Measurements from ENCODE around the gene MEFV.
A peak's percentile ranks its signal among the peaks of the same experiment; 100 is the strongest.

MEFV gene

DNA sequence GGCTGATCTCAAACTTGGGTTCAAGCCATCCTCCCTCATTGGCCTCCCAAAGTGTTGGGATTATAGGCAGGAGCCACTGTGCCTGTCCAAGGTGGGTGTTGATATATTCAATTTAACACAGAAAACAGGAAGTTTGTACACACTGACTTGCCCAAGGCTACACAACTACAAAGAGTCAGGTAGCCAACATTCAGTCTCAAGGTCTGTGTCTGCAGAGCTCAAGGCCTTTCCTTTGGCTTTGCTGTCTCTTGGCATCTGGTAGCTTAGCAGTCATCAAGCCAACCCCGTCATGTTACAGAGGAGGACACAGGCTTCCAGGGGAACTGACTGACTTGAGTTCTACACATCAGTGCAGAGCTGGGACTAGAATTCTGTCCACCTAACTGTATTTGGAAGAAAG, 11.9 kb upstream of the MEFV start:
- no peak for DNase-seq (ENCODE audit: low read depth)

DNA sequence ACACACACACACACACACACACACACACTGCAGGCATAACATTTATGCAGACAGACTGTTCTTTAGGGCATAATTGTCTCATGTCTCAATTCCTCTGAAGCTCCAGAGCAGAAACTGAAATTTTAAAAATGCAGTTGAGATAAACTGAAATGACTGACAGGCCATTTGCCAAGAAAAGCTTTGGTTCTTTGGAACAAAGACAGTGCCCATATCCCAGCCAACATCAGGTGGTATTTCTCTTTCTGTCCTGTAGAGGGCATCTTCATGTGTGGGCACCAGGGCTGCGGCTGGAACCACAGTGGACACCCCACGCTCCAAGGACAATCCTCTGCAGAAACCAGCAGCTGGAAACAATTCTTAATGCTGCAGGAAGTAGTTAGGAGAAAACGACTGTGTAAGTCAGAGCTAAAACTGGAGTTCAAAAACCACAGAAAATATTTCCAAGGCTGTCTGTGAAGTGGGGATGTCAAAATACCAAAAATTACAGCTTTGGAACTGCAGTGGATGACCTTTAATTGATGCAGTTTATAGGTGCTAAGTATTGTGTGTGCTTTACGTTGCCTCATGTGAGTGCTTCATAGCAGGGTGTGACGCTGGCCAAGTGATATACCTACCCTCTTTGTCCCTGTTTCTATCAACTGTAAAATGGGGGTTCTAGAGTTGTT, 10.6 kb upstream of the MEFV start:
- DNase-seq (ENCODE audit: low read depth) = no peak

DNA sequence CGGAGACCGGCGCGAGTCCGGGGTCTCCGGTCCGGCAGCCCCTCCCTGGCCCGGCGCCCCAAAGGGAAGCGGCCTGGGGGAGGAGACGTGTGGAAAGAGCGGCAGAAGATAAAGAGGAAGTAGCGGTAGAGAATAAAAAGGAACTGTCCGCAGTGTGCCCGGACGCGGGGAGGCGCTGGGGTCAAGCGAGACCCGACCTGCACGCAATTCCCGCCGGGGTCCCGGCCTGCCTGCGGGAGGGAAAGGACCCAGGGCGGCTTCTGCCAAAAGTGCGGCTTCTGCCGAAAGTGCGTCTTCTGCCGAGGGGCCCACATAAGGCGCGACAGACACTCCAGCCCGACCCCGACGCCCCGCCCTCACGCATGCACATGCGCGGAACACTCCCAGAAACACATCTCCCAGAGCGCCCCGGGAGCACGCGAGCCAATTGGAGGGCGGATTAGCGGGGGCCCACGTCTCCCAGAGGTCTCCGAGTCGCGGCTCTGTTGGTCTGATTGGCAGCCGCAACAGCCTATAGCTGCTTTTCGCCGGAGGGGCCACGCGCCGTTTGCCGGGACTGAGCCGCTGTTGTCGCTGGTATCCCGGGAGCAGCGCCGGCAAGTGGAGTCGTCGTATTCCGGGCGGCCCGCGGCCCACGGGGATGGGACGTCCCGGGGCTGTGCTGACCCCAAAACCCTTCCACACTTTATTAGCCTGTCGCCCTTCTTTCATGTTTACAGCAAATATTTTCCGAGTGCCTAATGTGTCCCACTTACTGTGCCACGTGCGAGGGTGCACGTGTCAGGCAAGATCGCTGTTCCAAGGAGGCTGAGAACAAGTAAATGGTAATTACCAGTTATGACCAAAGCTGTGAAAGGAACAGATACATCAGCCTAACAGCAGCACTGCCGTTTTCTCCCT, 8.0 kb upstream of the MEFV start:
- peak; percentile 87 for DNase-seq (ENCODE audit: low read depth)

DNA sequence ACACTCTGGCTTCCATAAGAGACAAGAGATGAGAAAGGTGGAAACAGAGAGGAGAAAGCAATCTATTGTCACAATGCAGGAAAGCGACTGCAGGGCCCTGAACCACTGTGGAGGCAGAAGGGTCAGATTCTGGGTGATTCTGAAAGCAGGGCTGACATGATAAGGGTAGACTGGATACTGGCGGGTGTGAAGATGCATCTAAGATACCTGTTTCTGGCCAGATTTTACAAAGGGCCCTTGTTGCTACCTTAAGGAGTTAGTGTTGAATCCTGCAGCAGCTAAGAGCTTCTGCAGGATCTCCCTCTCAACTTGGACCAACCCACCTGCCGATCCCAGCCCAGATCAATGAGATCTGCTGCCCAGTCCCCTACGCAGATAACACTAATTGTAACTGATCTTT, 6.1 kb upstream of the MEFV start:
- no peak for DNase-seq (ENCODE audit: low read depth)

DNA sequence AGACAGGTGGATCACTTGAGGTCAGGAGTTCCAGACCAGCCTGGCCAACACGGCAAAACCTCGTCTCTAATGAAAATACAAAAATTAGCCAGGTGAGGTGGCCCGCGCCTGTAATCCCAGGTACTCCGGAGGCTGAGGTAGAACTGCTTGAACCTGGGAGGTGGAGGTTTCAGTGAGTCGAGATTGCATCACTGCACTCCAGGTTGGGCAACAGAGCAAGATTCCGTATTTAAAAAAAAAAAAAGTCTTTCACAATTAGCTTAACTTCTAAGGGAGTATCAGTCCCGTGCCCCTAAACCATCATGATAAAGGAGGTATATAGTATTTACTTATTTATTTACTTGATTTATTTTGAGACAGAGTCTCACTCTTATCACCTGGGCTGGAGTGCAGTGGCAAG, 3.4 kb upstream of the MEFV start:
- DNase-seq (ENCODE audit: low read depth) = no peak

DNA sequence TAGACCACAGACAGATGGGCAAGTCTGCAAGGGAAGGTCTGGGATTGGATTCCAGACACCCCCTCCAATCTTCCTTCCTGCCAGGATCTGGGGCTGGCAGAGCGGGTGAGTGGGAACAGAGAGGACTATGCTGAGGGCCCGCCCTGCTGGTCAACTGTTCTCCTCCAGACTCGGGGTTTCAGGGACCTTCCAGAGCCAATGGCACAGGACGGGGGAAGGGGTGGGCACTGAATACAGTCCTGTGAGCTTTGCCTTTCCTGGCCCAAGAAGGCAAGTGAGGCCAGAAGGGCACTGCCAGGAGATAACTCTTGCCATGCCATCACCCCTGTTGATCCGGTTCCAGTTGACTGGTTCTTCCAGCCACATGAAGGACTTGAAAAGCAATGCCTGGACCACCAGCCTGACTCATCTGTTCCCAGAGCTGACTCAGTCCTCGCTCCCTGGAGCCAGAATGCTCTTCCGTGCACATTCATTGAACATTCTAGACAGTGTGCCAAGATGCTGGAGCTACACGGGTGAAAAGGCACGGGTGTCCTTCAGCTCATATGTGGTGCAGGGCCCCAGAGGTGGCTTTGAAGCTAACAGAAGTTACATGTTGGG, 533 bp upstream of the MEFV start:
- DNase-seq (ENCODE audit: low read depth) = no peak

DNA sequence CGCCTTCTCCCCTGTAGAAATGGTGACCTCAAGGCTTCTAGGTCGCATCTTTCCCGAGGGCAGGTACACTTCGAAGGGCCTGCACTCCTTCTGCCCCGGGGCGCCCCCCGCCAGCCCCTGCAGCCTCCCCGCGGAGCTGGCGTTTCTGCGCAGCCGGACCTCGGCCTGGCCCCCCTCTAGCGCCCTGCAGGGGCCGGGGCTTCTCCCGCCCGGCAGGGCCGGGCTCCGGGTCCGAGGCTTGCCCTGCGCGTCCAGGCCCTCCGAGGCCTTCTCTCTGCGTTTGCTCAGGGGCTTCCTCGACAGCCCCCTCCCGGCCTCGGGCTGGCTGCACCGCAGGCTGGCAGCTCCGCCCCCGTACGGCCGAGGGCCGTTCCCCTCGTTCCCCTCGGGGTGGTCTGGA, 2.1 kb downstream of the MEFV start:
- no peak for DNase-seq (ENCODE audit: low read depth)

DNA sequence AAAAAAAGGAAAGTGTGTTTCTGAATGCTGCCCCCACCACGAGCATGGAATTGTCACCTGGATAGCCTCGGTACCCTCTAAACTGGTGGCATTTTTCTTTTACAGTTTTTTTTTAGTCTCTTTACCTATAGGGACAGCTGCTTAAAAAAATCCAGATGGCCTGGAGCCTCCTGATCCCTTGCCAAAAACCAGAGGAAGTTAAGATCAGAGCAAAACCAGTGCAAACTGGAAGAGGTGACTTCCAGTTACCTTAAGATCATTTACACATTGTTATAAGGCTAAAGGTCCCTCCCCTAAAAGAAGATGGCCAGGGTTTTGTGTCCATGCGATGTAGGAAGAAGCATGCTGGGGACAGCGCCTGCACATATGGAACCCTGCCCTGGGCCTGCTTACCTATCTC, 3.5 kb downstream of the MEFV start:
- no peak for DNase-seq (ENCODE audit: low read depth)

DNA sequence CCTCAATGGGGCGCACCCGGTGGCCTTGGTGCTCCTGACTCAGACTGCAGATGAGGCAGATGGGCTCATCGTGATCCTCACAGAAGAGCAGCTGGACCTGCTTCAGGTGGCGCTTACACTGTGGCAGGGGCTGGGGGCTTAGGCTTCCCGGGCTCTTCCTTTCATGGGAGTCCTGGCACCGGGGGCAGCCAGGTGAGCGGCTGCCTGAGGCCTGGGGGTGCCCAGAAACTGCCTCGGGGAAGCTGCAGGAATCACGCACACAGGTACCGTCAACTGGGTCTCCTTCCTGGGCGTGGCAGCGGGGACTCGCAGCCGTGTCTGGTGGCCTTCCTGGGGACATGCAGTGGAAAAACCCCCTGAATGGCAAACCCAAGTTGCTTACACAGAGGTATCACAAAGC, 7.0 kb downstream of the MEFV start:
- no peak for DNase-seq (ENCODE audit: low read depth)

DNA sequence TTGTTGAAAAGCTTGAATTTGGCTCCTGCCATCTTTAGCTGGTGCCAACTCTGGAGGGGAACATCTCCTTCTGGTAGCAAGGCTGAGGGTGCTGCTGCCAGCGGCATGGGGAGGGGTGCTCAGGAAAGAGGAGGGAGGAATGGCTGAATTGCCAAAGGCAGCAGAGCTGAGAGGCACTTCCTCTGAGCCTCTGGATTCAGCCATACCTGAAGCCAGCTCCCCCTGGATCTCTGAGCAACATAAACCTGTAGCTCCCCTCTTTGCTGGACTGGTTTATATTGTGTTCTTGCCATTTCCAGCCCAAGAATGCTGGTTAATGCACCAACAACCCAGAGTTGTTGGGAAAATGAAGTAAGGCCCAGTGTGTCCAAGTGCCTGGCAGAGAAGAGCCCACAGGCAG, 7.4 kb downstream of the MEFV start:
- DNase-seq (ENCODE audit: low read depth) = no peak

DNA sequence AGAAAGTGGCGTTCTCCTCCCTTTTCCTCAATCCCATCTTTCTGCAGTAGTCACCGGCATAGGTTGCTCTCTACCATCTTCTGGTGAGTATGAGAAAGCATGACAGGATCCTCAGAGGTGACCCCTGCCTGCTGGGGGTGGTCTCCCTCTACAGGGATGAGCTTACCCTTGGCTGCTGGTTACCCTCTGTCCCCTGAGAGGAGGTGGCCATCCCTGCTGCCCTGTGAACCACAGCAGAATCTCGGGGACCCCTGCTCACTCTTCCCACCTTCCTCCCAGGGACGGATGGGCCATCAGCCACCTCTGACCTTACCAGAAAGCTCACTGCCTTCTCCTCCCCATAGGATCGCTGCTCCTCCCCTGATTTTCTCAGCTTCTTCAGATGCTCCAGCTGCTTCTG, 7.8 kb downstream of the MEFV start:
- no peak for DNase-seq (ENCODE audit: low read depth)

DNA sequence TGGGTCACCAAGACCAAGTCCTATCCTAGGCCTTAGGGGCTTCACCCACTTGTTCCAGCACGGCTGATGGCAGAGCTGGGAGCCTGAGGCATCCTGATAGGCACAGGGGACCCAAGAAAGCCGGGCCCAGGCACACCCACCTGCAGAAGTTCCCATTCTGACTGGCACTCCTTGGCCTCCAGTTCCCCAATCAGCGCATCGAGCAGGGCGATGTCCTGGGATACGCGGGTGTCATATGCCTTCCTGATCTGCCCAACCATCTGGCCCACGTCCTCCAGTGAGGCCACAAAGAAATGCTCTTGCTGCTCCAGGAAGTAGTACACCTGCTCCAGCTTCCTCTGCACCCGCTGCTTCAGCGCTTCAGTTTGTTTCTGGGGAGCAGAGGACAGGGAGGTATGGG, 9.6 kb downstream of the MEFV start:
- DNase-seq (ENCODE audit: low read depth) = no peak

DNA sequence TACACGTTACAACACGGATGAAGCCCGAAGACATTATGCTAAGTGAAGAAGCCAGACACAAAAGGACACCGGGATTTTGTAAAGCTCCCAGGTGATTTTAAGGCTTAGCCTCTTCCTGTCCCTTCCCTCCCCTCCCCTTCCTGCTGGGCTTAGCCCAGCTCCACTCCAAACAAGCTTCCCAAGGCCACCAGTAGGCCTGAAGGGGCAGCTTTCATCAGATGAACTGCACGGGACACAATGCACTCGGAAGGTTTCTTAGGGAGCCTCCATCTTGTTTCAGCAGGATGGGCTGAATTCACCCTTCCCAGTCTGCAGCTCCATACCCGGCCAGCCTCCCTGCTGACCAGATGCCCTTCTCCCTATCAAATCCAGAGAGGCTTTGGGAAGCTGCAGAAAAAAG, 10.4 kb downstream of the MEFV start:
- DNase-seq (ENCODE audit: low read depth) = no peak

DNA sequence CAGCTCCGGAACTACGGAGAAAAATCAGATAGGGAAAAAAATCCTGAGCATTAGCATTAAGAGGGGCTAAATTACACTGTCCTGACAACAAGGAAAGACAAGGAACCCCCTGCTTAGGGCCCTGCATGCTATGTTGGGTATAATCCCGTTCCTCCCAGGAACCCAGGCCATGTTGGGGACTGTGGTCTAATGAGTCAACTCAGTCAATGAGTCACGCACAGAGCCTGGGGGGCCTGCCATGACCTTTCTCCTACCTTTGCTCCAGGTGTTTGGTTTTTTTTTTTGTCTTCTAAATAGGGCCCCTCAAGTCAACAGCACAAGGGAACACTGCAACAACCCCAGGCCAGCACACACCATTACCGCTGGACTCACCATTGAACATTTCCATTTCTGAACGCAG, 12.6 kb downstream of the MEFV start:
- no peak for DNase-seq (ENCODE audit: low read depth)

DNA sequence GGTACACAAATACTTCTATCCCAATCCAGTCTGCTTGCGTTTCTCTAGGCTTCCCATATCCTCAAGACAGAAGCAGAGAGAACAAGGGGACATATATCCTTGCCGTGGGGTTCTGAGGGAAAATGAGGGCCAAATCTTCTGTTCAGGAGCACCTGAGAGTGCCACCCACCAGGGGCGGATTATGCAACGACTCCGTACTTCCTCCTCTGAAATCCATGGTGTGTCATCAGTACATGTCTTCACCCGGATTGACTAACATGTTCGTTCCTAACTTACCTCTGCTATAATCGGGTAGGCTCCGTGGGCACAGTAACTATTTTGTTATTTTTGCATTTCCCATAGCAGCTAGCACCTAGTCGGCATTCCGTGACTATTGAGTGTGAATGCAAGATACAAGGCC, 13.7 kb downstream of the MEFV start:
- no peak for DNase-seq (ENCODE audit: low read depth)

DNA sequence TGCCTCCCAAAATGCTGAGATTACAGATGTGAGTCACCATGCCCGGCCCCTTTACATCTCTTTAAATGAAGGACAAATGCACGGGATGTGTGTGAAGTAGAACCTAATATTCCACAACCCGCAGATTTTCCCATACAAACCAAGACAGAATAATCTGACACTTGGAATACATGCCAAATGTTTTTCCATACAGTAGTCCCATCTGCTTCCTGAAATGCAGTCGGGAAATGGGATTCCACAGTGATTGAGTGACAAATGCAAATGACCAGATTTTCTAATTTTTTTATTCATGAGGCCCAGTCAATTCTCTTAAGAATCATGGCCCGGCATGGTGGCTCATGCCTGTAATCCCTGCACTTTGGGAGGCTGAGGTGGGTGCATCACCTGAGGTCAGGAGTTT, 14.7 kb downstream of the MEFV start:
- DNase-seq (ENCODE audit: low read depth) = no peak

DNA sequence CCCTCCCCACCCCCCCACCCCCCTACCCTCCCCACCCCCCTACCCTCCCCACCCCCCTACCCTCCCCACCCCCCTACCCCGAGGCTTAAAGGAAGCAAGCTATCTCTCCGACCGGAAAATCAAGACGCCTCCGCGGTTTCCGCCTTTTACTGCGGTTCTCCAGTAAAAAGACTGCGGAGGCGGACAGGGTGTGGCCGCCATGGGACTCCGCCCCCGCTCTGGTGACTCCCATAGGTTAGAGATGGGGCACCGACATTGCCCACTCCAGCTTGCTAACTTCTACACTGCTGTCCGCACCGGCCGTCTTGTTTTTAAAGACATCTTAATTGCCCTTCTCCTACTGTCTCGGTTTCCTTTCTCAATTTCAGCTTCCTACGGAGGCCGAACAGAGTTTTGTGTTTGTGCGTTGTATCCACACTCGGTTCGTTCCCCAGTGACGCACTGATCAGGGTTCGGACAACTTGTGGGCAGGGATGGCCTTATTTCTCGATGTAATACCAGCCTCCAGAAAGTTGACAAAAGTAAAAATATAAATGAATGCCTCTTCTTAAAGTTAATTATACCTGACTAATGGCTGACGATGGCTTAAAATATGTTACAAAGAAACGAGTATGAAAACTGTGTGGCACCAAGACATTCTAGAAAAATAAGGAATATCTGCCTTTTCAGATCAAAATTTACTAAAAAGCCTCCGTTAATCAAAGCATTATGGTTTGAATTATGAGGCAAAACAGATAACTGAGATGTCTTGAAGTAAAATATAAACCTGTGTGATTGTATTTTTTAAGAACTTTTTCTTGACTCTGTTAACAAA, 20.4 kb downstream of the MEFV start:
- no peak for DNase-seq (ENCODE audit: low read depth)

DNA sequence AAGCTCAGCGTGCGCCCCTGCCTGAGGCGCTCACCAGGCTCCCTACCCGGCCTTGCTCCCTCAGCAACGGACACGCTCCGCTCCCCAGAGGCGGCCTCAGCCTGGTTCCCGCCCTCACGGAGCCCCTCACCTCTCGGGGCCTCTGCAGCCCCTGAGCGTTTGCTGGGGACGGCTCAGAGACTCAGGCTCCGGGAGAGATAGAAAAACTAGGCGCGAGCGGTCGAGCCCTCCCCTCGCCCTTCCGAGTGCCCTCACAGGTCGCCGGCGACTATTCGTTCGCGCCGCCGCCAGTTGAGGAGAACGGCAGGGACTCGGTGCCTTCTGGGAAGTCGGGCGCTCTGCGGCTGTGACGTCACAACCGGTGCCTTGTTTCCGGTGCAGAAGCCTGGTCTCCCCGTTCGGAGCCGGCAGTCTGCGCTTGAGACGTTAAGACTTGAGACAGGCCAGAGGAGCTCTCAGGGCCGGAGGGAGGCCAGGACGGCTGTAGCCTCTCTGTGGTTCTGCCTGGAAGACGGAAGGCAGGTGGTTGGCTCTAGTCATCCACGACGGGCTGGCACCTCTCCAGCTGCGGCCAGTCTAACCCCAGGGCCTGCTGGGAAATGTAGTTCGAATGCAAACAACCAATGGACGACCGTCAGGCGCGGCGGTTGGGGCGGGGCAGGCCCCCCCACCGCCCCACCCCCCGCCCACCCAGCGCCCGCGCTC, 21.4 kb downstream of the MEFV start, which contains the start of gene ZNF200:
TSS of gene ZNF200 (minus strand) at position 302 of the 705 bp plus-strand sequence. CDS start 1,403 bp downstream, outside the sequence.
- peak; percentile 65 for DNase-seq (ENCODE audit: low read depth)

DNA sequence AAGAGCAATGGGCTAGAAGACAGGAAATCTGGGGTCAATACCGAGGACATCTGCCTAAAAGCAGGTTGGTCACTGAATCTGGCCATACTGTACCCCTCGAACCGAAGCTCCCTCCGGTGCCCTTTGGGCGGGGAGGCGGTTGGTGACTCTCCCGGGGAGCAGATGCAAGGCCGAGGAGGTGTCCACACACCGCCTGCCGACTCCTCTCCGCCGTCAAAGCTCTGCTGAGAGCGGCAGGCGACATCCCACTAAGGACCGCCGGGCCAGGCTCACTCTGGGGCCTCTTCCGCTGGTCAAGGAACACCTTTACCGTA, 21.9 kb downstream of the MEFV start:
- DNase-seq (ENCODE audit: low read depth) = no peak

DNA sequence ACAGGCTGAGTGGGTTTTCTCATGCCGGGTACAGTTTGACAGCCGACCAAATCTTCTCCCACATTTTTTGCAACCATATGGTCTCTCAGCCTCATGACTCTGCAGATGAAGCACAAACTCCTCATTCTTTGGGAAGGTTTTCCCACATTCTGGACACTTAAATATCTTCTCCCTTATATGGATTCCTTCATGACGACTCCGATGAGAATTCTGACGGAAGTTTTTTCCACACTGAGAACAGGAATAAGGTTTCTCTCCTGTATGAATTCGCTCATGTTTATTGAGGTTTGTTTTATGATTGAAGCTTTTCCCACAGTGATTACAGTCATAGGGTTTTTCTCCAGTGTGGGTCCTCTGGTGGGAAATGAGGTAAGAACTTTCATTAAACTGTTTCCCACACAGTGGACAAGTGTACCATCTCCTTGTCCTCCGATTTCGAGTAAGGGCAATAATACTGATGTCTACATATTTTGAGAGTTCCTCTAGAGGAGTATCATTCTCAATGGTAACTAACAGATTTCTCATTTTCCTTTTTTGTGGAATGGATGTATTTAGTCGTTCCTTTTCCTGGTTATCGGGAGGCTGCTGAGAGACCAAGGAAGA, 32.4 kb downstream of the MEFV start:
- DNase-seq (ENCODE audit: low read depth) = no peak

DNA sequence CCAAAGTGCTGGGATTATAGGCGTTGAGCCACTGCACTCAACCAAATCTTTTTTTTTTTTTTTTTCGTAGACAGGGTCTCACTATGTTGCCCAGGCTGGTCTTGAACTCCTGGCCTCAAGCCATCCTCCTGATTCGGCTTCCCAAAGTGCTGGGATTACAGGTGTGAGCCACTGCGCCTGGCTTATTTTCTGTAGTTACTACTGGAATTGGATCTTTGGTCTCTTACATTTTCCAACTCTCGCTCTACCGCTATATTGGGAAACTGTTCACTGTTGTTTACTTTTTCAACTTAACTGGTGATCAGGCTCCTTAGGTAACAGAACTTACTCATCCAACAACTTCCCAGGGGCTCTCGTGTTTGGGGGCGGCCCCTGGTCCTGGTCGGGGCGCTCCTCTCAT, 35.6 kb downstream of the MEFV start:
- no peak for DNase-seq (ENCODE audit: low read depth)

DNA sequence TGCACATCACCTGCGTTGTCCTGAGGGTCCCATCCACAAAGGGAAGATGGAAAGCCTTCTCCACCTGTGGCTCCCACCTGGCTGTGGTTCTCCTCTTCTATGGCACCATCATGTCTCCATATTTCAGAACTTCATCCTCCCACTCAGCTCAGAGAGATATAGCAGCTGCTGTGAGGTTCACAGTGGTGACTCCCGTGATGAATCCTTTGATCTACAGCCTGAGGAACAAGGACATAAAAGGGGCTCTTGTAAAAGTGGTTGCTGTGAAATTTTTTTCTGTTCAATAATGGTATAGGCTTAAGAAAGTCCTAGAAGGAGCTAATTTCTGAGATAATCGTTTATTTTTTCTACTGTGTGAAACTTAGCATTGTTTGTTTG, 40.2 kb downstream of the MEFV start:
- no peak for DNase-seq (ENCODE audit: low read depth)

Data from non-pigmented ciliary epithelial cell (primary cell).